BJ (cell line): Measurements from ENCODE around the gene ZFP1. TPM values are rescaled to one million over a fixed set of nuclear protein-coding genes. Genes with fewer than 3 reads are reported as not detected.
A peak's percentile ranks its signal among the peaks of the same experiment; 100 is the strongest.

ENCODE experiments used
- CTCF ChIA-PET: fragments of 350-600 bp; formaldehyde crosslinking; extraction: SDS; loops from one replicate; lab custom pipeline; 2021; ENCODE audit warnings: antibody characterized with exemption, inconsistent platforms; lab: Yijun Ruan, JAX
- POLR2A ChIA-PET: fragments of 300-600 bp; sonication (Branson Sonifier 250); formaldehyde crosslinking; extraction: SDS; loops from one replicate; lab custom pipeline; 2021; ENCODE audit warnings: antibody characterized with exemption; lab: Charles Lee
- DNase-seq: peaks from one replicate; pipeline ENCODE4 v3.0.0-alpha.2; 2011; ENCODE audit warnings: low read depth
- H3K27me3 ChIP-seq: 2 replicates; pipeline ENCODE4 v1.6.0; 2011; ENCODE audit warnings: low read length; ENCODE audit not compliant: control insufficient read depth, insufficient read depth
- H3K36me3 ChIP-seq: 2 replicates; pipeline ENCODE4 v1.5.1; 2011; ENCODE audit warnings: low read length; ENCODE audit not compliant: control insufficient read depth, insufficient read depth
- H3K4me3 ChIP-seq: 2 replicates; pipeline ENCODE4 v1.5.1; 2011; ENCODE audit warnings: low read depth, mild to moderate bottlenecking, control low read depth, low read length
- CTCF ChIP-seq: IDR thresholded peaks from 2 replicates; pipeline ENCODE4 v1.5.1; 2011; ENCODE audit warnings: low read depth, mild to moderate bottlenecking, control low read depth, inconsistent platforms, low read length, moderate library complexity; ENCODE audit not compliant: insufficient read depth
- polyA plus RNA-seq: library from polyadenylated mRNA; depleted of rRNA; stranded (reverse); fragments of >200 nt; gene quantifications from 2 replicates; pipeline ENCODE4 v1.2.3, GENCODE V29; 2011

ZFP1 gene
- polyA plus RNA-seq, 1 experiment, result 3.4 TPM

GRCh38 chr16:75196836-75197235, 48.5 kb downstream of the ZFP1 start:
- Histone ChIP-seq H3K4me3 (no peak overlapping the region), H3K27me3 (peaks cover 3% of the 10 kb centered on the region; the same call in 1 of the 2 replicates), H3K36me3 (no peaks in the 10 kb centered on the region)
- CTCF ChIA-PET, result interaction anchor here (2.0 to 6.8 kb wide), 4 partner anchors 195 to 321 kb away, joined by 4 to 67 read pairs (median 54); partner anchors contain the start of gene TMEM170A
- POLR2A ChIA-PET, result no interaction called here
- DNase-seq, result no peak
- no peak for TF ChIP-seq CTCF

GRCh38 chr16:75197522-75198134, 49.3 kb downstream of the ZFP1 start:
- TF ChIP-seq CTCF, result no peak
- H3K4me3 ChIP-seq, result no peak overlapping the region

GRCh38 chr16:75198135-75198600, 49.8 kb downstream of the ZFP1 start:
- no peak for TF ChIP-seq CTCF
- no peaks in the 10 kb centered on the region for H3K36me3 ChIP-seq
- POLR2A ChIA-PET, result interaction anchor here (0.6 kb wide), 1 partner anchor 223 kb away, joined by 3 read pairs; no protein-coding TSS in a partner anchor
- peak; percentile 32 for DNase-seq
- CTCF ChIA-PET, result interaction anchor here (0.9 to 6.8 kb wide), 15 partner anchors 9 to 566 kb away, joined by 3 to 67 read pairs (median 9); partner anchors contain the start of genes CFDP1, CTRB1 and TMEM170A
- H3K27me3 ChIP-seq, result peaks cover 3% of the 10 kb centered on the region; the same call in 1 of the 2 replicates
- 0 out of 2 replicates have a peak overlapping the region, but pooled peaks have one; percentile 3 for H3K4me3 ChIP-seq

More at GRCh38 chr16:75197522-75198134, 49.3 kb downstream of the ZFP1 start:
- H3K36me3 ChIP-seq, result no peaks in the 10 kb centered on the region
- no peak for DNase-seq
- H3K27me3 ChIP-seq, result peaks cover 3% of the 10 kb centered on the region; the same call in 1 of the 2 replicates
- ChIA-PET POLR2A (interaction anchor here (0.6 kb wide), 1 partner anchor 223 kb away, joined by 3 read pairs; no protein-coding TSS in a partner anchor), CTCF (interaction anchor here (0.9 to 6.8 kb wide), 9 partner anchors 11 to 320 kb away, joined by 3 to 67 read pairs (median 18); partner anchors contain the start of genes CTRB1 and TMEM170A)

- Histone ChIP-seq H3K4me3 (no peak overlapping the region), H3K27me3 (no peaks in the 10 kb centered on the region; the same call in 1 of the 2 replicates), H3K36me3 (no peaks in the 10 kb centered on the region)
- CTCF ChIA-PET, result interaction anchor here (1.1 to 6.4 kb wide), 5 partner anchors 20 to 202 kb away, joined by 4 to 55 read pairs (median 9); no protein-coding TSS in a partner anchor
- TF ChIP-seq CTCF, result no peak
- POLR2A ChIA-PET, result no interaction called here
- no peak for DNase-seq
Observed at GRCh38 chr16:75202069-75202590, 53.8 kb downstream of the ZFP1 start.

- ChIA-PET CTCF (interaction anchor here (0.5 to 6.4 kb wide), 2 partner anchors 17 to 189 kb away, joined by 3 to 55 read pairs; no protein-coding TSS in a partner anchor), POLR2A (interaction anchor here (0.5 kb wide), 1 partner anchor 202 kb away, joined by 6 read pairs; no protein-coding TSS in a partner anchor)
- no peak for TF ChIP-seq CTCF
- DNase-seq, result no peak
- Histone ChIP-seq H3K4me3 (no peak overlapping the region), H3K27me3 (no peaks in the 10 kb centered on the region), H3K36me3 (no peaks in the 10 kb centered on the region)
Observed at GRCh38 chr16:75203096-75203495, 54.8 kb downstream of the ZFP1 start.
